Neural cell (in vitro differentiated cells): Measurements from ENCODE around the gene APBB2. TPM values are rescaled to one million over a fixed set of nuclear protein-coding genes. Genes with fewer than 3 reads are reported as not detected.
"Not testable (repeated sequence)": the region's sequence is repeated elsewhere in the genome, so short reads cannot be mapped to it uniquely, and the experiment has no call there.

Experiments
- H2AFZ ChIP-seq: fragments of 200-600, 300-800 bp; sonication (generic), shearing (Covaris generic); 2 replicates; pipeline ENCODE4 v1.6.0; 2014; ENCODE audit warnings: low read depth, mild to moderate bottlenecking, antibody characterized with exemption, low read length, moderate library complexity
- H3F3A ChIP-seq: fragments of 200-600 bp; shearing (Covaris generic); 2 replicates; pipeline ENCODE4 v1.6.1; 2016; ENCODE audit warnings: mild to moderate bottlenecking, moderate library complexity, mixed read lengths, antibody characterized with exemption, low read length; ENCODE audit not compliant: insufficient read depth, poor library complexity, severe bottlenecking
- H3K27ac ChIP-seq: fragments of 200-600, 300-800 bp; sonication (generic), shearing (Covaris generic); 2 replicates; pipeline ENCODE4 v1.5.1; 2014; ENCODE audit warnings: mild to moderate bottlenecking, low read length, moderate library complexity
- H3K27me3 ChIP-seq: fragments of 300-800, 200-600 bp; sonication (generic), shearing (Covaris generic); 2 replicates; pipeline ENCODE4 v1.6.0; 2014; ENCODE audit warnings: mild to moderate bottlenecking, low read depth, low read length, moderate library complexity; ENCODE audit not compliant: insufficient read depth
- H3K36me3 ChIP-seq: fragments of 300-800, 200-600 bp; sonication (generic), shearing (Covaris generic); 2 replicates; pipeline ENCODE4 v1.5.1; 2014; ENCODE audit warnings: mild to moderate bottlenecking, antibody characterized with exemption, low read length, moderate library complexity; ENCODE audit not compliant: insufficient read depth
- H3K4me2 ChIP-seq: fragments of 300-800, 200-600 bp; sonication (generic), shearing (Covaris generic); 2 replicates; pipeline ENCODE4 v1.6.0; 2014; ENCODE audit warnings: mild to moderate bottlenecking, low read length
- H3K4me3 ChIP-seq: fragments of 300-800, 200-600 bp; sonication (generic), shearing (Covaris generic); 2 replicates; pipeline ENCODE4 v1.5.1; 2014; ENCODE audit warnings: mild to moderate bottlenecking, low read length, moderate library complexity
- H3K79me2 ChIP-seq: fragments of 200-600 bp; shearing (Covaris generic); replicated peaks from 2 replicates; pipeline ENCODE4 v1.6.0; 2014; ENCODE audit warnings: mild to moderate bottlenecking, low read length, moderate library complexity; ENCODE audit not compliant: insufficient read depth
- H3K9ac ChIP-seq: fragments of 300-800, 200-600 bp; sonication (generic), shearing (Covaris generic); 2 replicates; pipeline ENCODE4 v1.6.1; 2016; ENCODE audit warnings: mild to moderate bottlenecking, low read length, mixed read lengths
- H3K9me2 ChIP-seq: fragments of 200-600 bp; shearing (Covaris generic); 2 replicates; pipeline ENCODE4 v1.6.1; 2016; ENCODE audit warnings: mild to moderate bottlenecking, low read length, mixed read lengths; ENCODE audit not compliant: insufficient read depth
- H3K9me3 ChIP-seq: fragments of 200-600, 300-800 bp; sonication (generic), shearing (Covaris generic); 2 replicates; pipeline ENCODE4 v1.6.1; 2016; ENCODE audit warnings: mild to moderate bottlenecking, mixed run types, low read length, moderate library complexity, mixed read lengths
- H4K20me1 ChIP-seq: fragments of 200-600 bp; shearing (Covaris generic); 2 replicates; pipeline ENCODE4 v1.6.1; 2016; ENCODE audit warnings: mild to moderate bottlenecking, mixed run types; ENCODE audit not compliant: insufficient read depth
- CTCF ChIP-seq: fragments of 450-650 bp; IDR thresholded peaks from 2 replicates; pipeline ENCODE4 v1.5.1; 2014; ENCODE audit warnings: antibody characterized with exemption, mild to moderate bottlenecking, moderate library complexity; ENCODE audit not compliant: poor library complexity, severe bottlenecking
- EP300 ChIP-seq: fragments of 450-650 bp; conservative IDR thresholded peaks from 2 replicates; pipeline ENCODE4 v1.6.1; 2014; ENCODE audit warnings: antibody characterized with exemption, mild to moderate bottlenecking, moderate library complexity; ENCODE audit not compliant: poor library complexity, severe bottlenecking
- EZH2 ChIP-seq: fragments of 200-600, 300-800 bp; shearing (Covaris generic), sonication (generic); IDR thresholded peaks from 2 replicates; pipeline ENCODE4 v1.6.1; 2014; ENCODE audit warnings: antibody characterized with exemption, low read length, borderline replicate concordance, mild to moderate bottlenecking; ENCODE audit not compliant: insufficient read depth, poor library complexity, severe bottlenecking
- MXI1 ChIP-seq: fragments of 450-650 bp; conservative IDR thresholded peaks from 2 replicates; pipeline ENCODE4 v1.6.1; 2014; ENCODE audit warnings: antibody characterized with exemption, mild to moderate bottlenecking; ENCODE audit not compliant: poor library complexity, severe bottlenecking
- POLR2AphosphoS5 ChIP-seq: IDR thresholded peaks from 2 replicates; pipeline ENCODE4 v1.6.1; 2012
- RAD21 ChIP-seq: fragments of 450-650 bp; conservative IDR thresholded peaks from 2 replicates; pipeline ENCODE4 v1.6.1; 2014; ENCODE audit warnings: antibody characterized with exemption, mild to moderate bottlenecking, moderate library complexity
- REST ChIP-seq: IDR thresholded peaks from 2 replicates; pipeline ENCODE4 v1.6.1; 2012; ENCODE audit warnings: borderline replicate concordance
- SMC3 ChIP-seq: fragments of 450-650 bp; conservative IDR thresholded peaks from 2 replicates; pipeline ENCODE4 v1.6.1; 2014; ENCODE audit warnings: antibody characterized with exemption, mild to moderate bottlenecking, moderate library complexity; ENCODE audit not compliant: poor library complexity
- TAF1 ChIP-seq: IDR thresholded peaks from 2 replicates; pipeline ENCODE4 v1.6.1; 2012; ENCODE audit warnings: low read depth
- polyA plus RNA-seq: library from polyadenylated mRNA; depleted of rRNA; stranded (reverse); fragments of >200 nt; gene quantifications from 2 replicates; pipeline ENCODE4 v1.2.3, GENCODE V29; 2014

The APBB2 gene
- polyA plus RNA-seq, 1 donor from 2014 or later, result 41.9 TPM

- not testable (repeated sequence) for H3K9ac ChIP-seq
These were observed 221.0 kb downstream of the APBB2 start for GRCh38 chr4:40993296-40993693.

GRCh38 chr4:40992472-40993295, 221.7 kb downstream of the APBB2 start:
- H3K4me3 ChIP-seq, result no peak overlapping the region
- no peaks in the 10 kb centered on the region for H3K9me3 ChIP-seq
- no peaks in the 10 kb centered on the region for H3K9me2 ChIP-seq
- H3K36me3 ChIP-seq, result no peaks in the 10 kb centered on the region
- H3K27me3 ChIP-seq, result no peaks in the 10 kb centered on the region
- H3K9ac ChIP-seq, result no peak overlapping the region
- H3F3A ChIP-seq, result no peaks in the 10 kb centered on the region
- H3K4me2 ChIP-seq, result no peak overlapping the region
- no peaks in the 10 kb centered on the region for H4K20me1 ChIP-seq
- TF ChIP-seq SMC3 (no peak), CTCF (no peak), RAD21 (no peak), EP300 (no peak), TAF1 (no peak), MXI1 (no peak), POLR2AphosphoS5 (no peak), EZH2 (no peak), REST (no peak)
- no peaks in the 10 kb centered on the region for H3K79me2 ChIP-seq
- no peak overlapping the region for H2AFZ ChIP-seq
- H3K27ac ChIP-seq, result no peak overlapping the region

More at GRCh38 chr4:40993296-40993693, 221.0 kb downstream of the APBB2 start:
- H3K36me3 ChIP-seq, H3K79me2 ChIP-seq, H3K9me3 ChIP-seq, H3K9me2 ChIP-seq, H3K27ac ChIP-seq, H2AFZ ChIP-seq, H4K20me1 ChIP-seq, H3K4me3 ChIP-seq, H3F3A ChIP-seq, H3K27me3 ChIP-seq, H3K4me2 ChIP-seq: not testable (repeated sequence)
